GM12801 (cell line): ENCODE data around the gene LDLRAP1.

Experiments used
- TF ChIP-seq, protein P1 (sequence below): IDR thresholded peaks from one replicate; pipeline ENCODE4 v1.5.1; 2011; ENCODE audit warnings: control low read depth; ENCODE audit not compliant: insufficient read length; ENCODE audit errors: extremely low read depth

The LDLRAP1 gene

DNA sequence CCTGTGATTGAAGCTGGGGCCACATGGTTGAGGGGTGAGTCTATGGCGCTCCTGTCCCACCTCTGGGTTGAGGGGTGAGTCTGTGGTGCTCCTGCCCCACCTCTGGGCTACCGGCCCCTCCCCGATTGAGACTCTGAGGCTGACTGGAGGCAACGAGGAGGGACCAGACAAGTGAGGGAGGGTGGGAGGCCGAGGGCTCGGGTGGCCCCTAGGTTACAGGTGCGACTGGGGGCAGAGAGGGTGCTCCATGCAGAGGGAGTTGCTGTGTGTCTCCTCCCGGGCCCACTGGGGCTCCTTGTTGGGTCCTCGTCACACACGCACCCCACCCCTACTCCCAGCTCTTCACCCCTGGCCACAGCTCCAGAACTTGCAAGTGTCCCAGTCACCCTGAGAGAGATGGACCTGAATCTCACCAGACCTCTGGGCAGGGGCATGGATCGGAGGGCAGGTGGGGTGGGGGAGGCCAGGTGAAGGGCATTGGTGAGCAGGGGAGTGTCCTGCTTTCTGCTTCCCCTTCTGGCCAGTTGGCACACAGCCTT, 12.8 kb downstream of the LDLRAP1 start:
- TF ChIP-seq, protein P1, sequence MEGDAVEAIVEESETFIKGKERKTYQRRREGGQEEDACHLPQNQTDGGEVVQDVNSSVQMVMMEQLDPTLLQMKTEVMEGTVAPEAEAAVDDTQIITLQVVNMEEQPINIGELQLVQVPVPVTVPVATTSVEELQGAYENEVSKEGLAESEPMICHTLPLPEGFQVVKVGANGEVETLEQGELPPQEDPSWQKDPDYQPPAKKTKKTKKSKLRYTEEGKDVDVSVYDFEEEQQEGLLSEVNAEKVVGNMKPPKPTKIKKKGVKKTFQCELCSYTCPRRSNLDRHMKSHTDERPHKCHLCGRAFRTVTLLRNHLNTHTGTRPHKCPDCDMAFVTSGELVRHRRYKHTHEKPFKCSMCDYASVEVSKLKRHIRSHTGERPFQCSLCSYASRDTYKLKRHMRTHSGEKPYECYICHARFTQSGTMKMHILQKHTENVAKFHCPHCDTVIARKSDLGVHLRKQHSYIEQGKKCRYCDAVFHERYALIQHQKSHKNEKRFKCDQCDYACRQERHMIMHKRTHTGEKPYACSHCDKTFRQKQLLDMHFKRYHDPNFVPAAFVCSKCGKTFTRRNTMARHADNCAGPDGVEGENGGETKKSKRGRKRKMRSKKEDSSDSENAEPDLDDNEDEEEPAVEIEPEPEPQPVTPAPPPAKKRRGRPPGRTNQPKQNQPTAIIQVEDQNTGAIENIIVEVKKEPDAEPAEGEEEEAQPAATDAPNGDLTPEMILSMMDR: no peak

DNA sequence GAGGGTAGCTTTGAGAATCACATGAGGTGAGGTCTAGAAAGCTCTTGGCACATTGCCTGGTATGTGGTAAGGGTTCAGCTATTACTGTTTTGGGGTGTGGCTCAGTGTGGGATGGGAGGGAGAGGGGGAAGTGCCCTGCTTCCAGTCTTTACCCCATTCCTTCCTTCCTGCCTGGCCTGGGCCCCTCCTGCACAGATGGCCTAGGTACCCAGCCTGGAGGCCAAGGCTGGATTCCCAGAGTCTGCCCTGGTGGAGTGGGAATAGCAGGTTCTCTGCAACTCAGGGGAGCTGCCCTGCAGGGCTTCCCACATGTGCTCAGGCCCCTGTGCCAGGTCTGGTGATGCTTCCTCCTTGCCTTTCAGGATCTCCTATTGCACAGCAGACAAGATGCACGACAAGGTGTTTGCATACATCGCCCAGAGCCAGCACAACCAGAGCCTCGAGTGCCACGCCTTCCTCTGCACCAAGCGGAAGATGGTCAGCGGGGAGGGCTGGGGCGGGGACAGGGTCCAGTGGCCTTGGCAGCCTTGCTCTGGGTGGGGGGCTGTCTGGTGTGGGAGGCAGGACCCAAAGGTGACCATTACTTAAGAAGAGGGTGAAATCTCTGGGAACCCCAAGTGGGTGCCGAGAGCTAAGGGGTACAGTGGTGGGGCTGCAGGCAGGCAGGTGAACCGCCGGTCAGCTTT, 13.5 kb downstream of the LDLRAP1 start:
- TF ChIP-seq, protein P1: no peak

DNA sequence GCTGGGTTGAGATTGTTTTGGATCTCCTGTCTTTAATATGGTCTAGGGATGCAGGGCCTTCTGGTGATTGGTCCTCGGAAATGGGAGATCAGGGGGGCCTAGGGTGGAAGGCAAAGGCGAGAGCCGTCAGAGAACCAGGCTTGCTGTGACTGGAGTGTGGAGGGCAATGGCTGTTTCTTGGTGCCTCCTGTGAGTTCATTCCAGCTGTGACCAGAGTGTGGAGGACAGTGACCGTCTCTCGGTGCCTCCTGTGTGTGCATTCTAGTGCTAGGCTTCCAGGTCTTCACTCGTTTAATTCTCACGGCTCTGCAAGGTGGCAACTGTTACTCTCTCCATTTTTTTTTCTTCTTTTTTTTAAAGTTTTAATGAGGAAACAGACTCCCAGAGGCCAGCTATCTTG, 14.1 kb downstream of the LDLRAP1 start:
- TF ChIP-seq, protein P1: no peak

DNA sequence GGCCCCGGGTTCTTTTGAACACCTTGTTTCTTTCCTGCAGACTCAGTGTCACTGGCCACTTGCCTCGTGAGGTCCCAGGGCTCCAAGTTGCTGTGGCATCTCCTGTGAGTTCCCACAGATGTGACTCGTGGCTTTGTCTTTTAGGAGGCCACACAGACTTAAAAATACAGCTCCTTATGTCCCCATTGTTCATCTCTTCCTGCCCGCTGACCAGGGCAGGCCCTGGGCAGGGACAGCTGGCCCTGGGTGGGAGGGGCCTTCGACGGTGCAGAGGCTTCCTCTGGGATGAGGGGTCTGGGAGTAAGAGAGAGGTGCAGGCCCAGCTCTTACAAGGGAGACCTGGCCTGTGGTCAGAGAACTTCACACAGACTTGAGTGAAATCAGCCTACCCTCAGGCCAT, 15.6 kb downstream of the LDLRAP1 start:
- TF ChIP-seq, protein P1: no peak

DNA sequence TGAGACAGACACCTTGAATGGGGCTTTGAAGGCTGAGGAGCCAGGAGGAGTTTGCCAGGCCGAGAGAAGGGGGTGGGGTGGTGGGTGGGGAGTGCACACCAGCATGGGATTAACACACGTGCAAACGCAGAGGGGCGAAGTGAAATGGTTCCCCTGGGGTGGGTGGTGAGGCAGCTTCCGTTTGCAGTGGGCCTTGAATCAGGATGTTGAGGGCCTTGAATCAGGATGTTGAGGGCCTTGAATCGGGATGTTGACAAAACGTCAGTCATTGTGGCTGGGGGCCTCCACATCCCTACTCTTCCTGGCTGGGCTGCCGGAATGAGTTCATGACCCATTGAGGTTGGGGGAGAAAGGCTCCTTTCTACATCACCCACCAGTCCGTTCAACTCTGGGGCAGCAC, 16.6 kb downstream of the LDLRAP1 start:
- TF ChIP-seq, protein P1: no peak

DNA sequence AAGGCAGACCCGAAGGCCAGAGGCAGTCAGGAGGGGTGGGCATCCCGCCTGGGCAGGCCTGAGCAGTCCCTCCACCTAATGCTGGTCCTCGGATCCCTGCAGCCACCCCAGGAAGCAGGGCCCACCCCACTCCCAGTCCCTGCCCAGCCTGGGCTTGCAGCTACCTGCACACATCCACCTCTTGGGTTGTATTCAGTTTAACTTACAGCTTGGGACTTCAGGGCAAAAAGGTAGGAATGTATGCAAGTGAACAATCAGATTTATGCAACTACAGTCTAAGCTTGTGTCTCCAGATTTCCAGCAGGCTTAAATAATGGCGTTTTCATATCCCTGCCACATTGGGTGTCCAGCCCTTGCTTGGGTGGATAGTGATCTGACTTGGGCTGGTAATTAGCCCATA, 17.4 kb downstream of the LDLRAP1 start:
- TF ChIP-seq, protein P1: no peak

DNA sequence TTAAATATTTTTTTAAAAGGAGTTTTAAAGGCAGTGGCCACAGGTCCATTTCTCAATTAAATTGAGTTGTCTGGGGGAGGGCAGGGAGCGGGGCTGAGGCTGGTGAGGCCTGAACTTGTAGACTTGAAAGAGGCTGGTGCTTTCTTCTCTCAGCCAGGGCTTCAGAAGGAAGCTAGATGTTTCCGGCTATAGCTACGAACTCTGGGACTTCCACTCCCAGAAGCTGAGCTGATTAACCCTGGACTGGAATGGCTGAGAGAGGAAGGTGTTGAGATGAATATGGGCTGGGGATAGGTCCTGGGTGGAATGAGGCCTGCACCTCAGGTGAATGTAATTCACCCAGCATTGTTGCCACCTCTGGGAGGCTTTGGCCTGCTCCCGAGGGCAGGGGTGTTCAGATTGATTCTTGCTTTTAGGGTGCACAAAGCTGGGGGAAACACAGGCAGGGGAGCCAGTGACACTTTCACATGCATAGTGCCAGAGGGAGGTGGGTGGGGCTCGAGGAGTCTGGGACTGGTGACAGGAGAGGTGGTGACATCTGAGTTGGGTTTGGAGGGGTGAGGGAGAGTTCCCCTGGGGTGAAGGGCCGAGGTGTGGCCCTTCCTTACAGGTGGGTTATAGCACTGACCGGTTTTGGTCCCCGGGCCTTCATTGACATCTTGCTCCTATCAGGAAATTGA, 18.2 kb downstream of the LDLRAP1 start:
- TF ChIP-seq, protein P1: no peak
